HG03135 (cell line): ENCODE data around the gene AKT1.

Source experiments
- ATAC-seq: cut with Tn5 transposase; IDR thresholded peaks from one replicate; pipeline ENCODE4 v1.9.1; 2021; ENCODE audit warnings: mild to moderate bottlenecking, moderate library complexity; ENCODE audit not compliant: unreplicated experiment

Gene AKT1

GRCh38 chr14:104800015-104800770, 4.6 kb upstream of the AKT1 start:
- peak; percentile 40 for ATAC-seq

GRCh38 chr14:104799244-104800014, 3.9 kb upstream of the AKT1 start:
- ATAC-seq: no peak

GRCh38 chr14:104798300-104799243, 3.0 kb upstream of the AKT1 start:
- ATAC-seq: no peak

GRCh38 chr14:104797115-104798044, 1.8 kb upstream of the AKT1 start:
- ATAC-seq: no peak

- no peak for ATAC-seq
Measured at GRCh38 chr14:104796687-104797081, 1.1 kb upstream of the AKT1 start.

GRCh38 chr14:104795781-104796686, 486 bp upstream of the AKT1 start:
- ATAC-seq: peak; percentile 31

- no peak for ATAC-seq
Measured at GRCh38 chr14:104794631-104794992, 936 bp downstream of the AKT1 start.

- no peak for ATAC-seq
Measured at GRCh38 chr14:104794099-104794498, 1.4 kb downstream of the AKT1 start.

- no peak for ATAC-seq
Measured at GRCh38 chr14:104793703-104793959, 1.9 kb downstream of the AKT1 start.

GRCh38 chr14:104792945-104793702, 2.4 kb downstream of the AKT1 start:
- ATAC-seq: no peak

- no peak for ATAC-seq
Measured at GRCh38 chr14:104792101-104792884, 3.3 kb downstream of the AKT1 start.

- ATAC-seq: no peak
Measured at GRCh38 chr14:104791425-104791824, 4.1 kb downstream of the AKT1 start.

- no peak for ATAC-seq
Measured at GRCh38 chr14:104789752-104790743, 5.5 kb downstream of the AKT1 start.

GRCh38 chr14:104788873-104789663, 6.5 kb downstream of the AKT1 start:
- ATAC-seq: no peak

GRCh38 chr14:104788161-104788818, 7.3 kb downstream of the AKT1 start:
- no peak for ATAC-seq
